AG04450 (cell line): Measurements from ENCODE around the gene TTC28. TPM values are rescaled to one million over a fixed set of nuclear protein-coding genes. Genes with fewer than 3 reads are reported as not detected.

ENCODE experiments used
- CTCF ChIA-PET: fragments of 300-600, 350-600 bp; formaldehyde crosslinking; extraction: SDS; loops from one replicate; lab custom pipeline; 2022; ENCODE audit warnings: antibody characterized with exemption, inconsistent platforms; lab: Charles Lee
- POLR2A ChIA-PET: fragments of 350-600 bp; formaldehyde crosslinking; extraction: SDS; loops from one replicate; lab custom pipeline; 2021; ENCODE audit warnings: antibody characterized with exemption, inconsistent platforms; lab: Yijun Ruan, JAX
- DNase-seq: peaks from one replicate; pipeline ENCODE4 v3.0.0-alpha.2; 2011; ENCODE audit warnings: low read depth, low spot score
- H3K27ac ChIP-seq: one replicate; pipeline ENCODE4 v1.5.1; 2012; ENCODE audit warnings: low read depth, low read length, control low read depth
- H3K27me3 ChIP-seq: one replicate; pipeline ENCODE4 v1.6.0; 2012; ENCODE audit warnings: low read length; ENCODE audit not compliant: control insufficient read depth, insufficient read depth
- H3K4me3 ChIP-seq: 2 replicates; pipeline ENCODE4 v1.5.1; 2011; ENCODE audit warnings: mild to moderate bottlenecking, low read depth, low read length, control low read depth
- H3K9me3 ChIP-seq: 2 replicates; pipeline ENCODE4 v1.5.1; 2012; ENCODE audit warnings: low read length; ENCODE audit not compliant: control insufficient read depth, insufficient read depth
- CTCF ChIP-seq: IDR thresholded peaks from 2 replicates; pipeline ENCODE4 v1.5.1; 2011; ENCODE audit warnings: low read depth, low read length, control low read depth, inconsistent platforms
- polyA plus RNA-seq: library from polyadenylated mRNA; depleted of rRNA; stranded (reverse); fragments of >200 nt; gene quantifications from 2 replicates; pipeline ENCODE4 v1.2.3, GENCODE V29; 2011

The TTC28 gene
- polyA plus RNA-seq, 1 experiment: 11.2 TPM

GRCh38 chr22:28030473-28030872, 649.2 kb downstream of the TTC28 start:
- no peak for DNase-seq
- Histone ChIP-seq H3K27ac (no peak overlapping the region), H3K9me3 (no peaks in the 10 kb centered on the region), H3K4me3 (no peak overlapping the region), H3K27me3 (no peaks in the 10 kb centered on the region)
- ChIA-PET POLR2A (no interaction called here), CTCF (interaction anchor here (0.9 to 2.7 kb wide), 2 partner anchors 10 to 411 kb away, joined by 3 to 10 read pairs; no protein-coding TSS in a partner anchor)
- no peak for TF ChIP-seq CTCF

- ChIA-PET POLR2A (no interaction called here), CTCF (interaction anchor here (0.9 to 2.7 kb wide), 2 partner anchors 10 to 412 kb away, joined by 3 to 10 read pairs; no protein-coding TSS in a partner anchor)
- Histone ChIP-seq H3K9me3 (no peaks in the 10 kb centered on the region), H3K27ac (no peak overlapping the region), H3K4me3 (no peak overlapping the region), H3K27me3 (no peaks in the 10 kb centered on the region)
- TF ChIP-seq CTCF: no peak
- DNase-seq: no peak
These were observed 649.7 kb downstream of the TTC28 start for GRCh38 chr22:28029956-28030355.

GRCh38 chr22:28029201-28029948, 650.3 kb downstream of the TTC28 start:
- TF ChIP-seq CTCF: no peak
- H3K27me3 ChIP-seq: no peaks in the 10 kb centered on the region
- H3K27ac ChIP-seq: no peak overlapping the region
- DNase-seq: no peak
- H3K9me3 ChIP-seq: no peaks in the 10 kb centered on the region
- H3K4me3 ChIP-seq: no peak overlapping the region
- ChIA-PET CTCF (interaction anchor here (2.7 kb wide), 1 partner anchor 9 kb away, joined by 10 read pairs; no protein-coding TSS in a partner anchor), POLR2A (no interaction called here)

GRCh38 chr22:28027453-28028448, 651.9 kb downstream of the TTC28 start:
- CTCF ChIA-PET: interaction anchor here (1.5 kb wide), 1 partner anchor 24 kb away, joined by 7 read pairs; no protein-coding TSS in a partner anchor
- Histone ChIP-seq H3K4me3 (no peak overlapping the region), H3K9me3 (no peaks in the 10 kb centered on the region), H3K27me3 (no peaks in the 10 kb centered on the region), H3K27ac (no peak overlapping the region)
- no peak for TF ChIP-seq CTCF
- DNase-seq: no peak
- POLR2A ChIA-PET: interaction anchor here (0.6 kb wide), 1 partner anchor 1557 kb away, joined by 7 read pairs; no protein-coding TSS in a partner anchor
